GM19023 (cell line): ENCODE data around the gene IGFN1.

Experiments
- ATAC-seq: cut with Tn5 transposase; IDR thresholded peaks from one replicate; pipeline ENCODE4 v1.9.1; 2021; ENCODE audit warnings: mild to moderate bottlenecking, moderate library complexity; ENCODE audit not compliant: unreplicated experiment

Gene IGFN1

DNA sequence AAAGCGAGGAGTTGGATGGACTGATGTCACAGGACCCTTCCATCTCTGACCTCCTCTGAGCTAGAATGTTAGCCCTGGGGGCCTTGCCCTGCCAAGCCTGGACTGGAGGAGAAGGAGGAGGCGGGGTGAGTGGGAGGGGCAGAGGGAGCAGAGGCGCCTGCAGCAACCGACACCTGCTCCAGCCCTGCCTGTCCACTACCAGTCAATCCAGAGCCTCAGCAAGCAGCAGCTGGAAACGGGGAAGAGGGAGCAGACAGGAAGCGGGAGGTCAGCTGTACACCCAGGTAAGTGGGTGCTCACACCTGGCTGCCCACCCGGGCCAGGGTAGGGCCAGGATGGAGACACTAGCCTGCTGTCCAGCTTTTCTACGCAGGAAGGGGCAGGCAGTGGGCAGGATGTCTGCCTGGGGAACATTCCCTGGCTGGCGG lies at the start of gene IGFN1:
Gene IGFN1 (plus strand): TSS at position 201 of the 428 bp plus-strand sequence. CDS start 2,470 bp downstream, outside the sequence.
- no peak for ATAC-seq

DNA sequence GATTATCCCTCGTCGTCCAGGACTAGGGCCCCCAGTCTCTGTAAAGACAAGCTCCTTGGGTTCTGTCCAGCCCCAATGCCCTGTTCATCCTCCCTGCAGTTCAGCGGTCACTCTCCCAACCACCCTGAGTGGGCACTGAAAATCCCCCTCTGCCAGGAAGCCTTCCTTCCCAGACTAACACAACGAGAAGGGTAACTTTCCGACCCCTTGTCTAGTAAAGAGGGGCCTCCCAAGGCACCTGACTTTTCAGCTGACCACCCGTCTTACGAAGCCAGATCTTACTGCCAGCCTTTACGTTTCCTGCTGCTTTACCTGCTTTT lies 49.7 kb upstream of the IGFN1 start:
- ATAC-seq, result no peak

DNA sequence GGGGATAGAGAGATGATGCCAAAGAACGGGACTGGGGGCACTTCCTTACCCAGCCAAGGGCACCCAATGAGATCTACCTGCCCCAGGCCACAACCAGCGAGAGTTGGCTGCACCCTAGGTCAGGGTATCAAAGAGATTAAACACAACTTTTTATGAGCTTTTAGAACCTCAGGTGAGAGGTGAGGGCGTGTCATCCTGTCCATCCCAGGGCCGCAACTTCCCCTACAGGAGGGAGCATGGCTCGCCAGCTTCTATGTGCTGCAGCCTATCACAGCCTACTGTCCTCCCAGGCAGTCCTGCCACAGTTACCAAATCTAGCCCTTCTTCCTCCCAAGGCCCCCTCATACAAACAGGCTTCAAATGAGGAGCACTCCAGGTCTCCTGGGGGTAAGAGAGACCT lies 49.2 kb upstream of the IGFN1 start:
- ATAC-seq, result no peak

DNA sequence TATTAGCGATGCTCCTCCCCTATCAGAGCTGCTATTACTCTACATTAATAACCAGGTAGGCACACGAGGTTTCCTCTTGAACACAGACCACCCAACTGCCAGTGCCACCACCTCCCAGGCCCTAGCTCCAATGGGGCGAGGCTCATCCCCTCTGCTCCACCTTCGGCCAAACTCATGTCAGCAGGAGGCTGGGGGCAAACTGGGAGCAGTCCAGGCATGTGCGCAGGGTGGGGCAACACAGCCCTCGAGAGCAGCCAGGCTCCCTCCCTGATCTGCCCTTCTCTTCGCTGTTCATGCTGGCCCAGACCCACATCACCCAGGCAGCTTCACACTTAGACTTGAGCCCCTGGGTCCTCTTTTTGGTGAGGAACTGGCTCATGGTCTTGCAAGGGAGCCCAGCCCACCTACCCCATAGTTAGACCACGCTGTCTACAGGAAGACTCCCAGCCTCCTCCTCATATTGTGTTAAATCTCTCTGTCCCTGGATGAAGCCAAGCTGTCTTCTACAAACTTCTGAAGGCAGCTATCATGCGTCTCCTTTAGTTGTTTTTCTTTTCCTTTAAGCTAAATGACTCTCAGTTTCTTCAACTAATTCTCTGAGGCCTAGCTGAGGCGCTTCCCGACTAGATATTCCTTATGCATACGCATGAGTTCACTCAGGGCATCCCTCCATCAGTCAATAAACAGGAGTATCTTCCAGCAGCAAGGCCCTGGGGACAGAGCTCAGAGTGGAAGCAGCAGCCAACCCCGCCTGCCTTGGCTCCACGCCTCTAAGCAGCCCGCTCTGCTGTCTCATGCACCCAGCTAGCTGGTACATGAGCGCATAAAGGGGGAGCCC lies 48.4 kb upstream of the IGFN1 start:
- no peak for ATAC-seq

DNA sequence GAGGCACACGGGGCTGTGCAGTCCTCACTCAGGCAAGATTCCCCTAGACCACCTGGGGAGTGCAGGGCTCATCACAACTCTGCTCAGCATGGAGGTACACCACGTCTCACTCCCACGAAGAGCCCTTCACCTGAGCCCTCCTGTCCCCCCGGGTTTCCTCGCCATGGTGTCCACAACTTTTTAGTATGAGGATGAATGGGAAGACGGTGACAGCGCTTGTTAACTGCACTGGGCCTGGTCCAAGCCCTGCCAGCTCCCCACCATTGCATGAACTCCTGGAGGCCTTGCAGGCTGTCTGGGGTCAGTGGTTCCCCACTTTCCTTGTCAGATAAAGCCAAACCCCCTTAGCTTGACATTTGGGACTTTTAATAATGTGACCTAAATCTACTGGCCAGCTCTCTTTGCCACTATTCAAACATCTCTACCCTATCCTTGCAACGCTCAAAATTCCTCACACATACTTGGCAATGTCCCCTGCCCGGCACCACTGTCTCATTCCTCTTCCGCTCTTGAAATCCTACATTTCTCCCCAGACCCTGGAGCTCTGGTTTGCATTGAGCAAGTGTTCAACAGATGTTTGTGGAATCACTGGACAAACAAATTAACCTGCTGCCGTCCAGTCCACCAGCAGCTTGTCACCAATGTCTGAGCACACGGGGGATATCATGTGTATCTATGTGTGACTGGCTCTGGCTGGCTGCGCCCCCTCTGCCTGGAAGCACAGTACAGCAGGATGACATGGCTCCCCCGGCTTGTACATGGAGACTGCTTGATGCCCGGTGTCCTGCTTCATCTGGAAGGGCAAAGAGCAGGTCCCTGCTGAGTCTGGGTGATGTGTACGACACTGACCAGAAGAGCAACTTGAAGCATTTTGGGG lies 47.5 kb upstream of the IGFN1 start:
- no peak for ATAC-seq

GRCh38 chr1:201143726-201144635 lies 46.6 kb upstream of the IGFN1 start:
- ATAC-seq, result no peak

DNA sequence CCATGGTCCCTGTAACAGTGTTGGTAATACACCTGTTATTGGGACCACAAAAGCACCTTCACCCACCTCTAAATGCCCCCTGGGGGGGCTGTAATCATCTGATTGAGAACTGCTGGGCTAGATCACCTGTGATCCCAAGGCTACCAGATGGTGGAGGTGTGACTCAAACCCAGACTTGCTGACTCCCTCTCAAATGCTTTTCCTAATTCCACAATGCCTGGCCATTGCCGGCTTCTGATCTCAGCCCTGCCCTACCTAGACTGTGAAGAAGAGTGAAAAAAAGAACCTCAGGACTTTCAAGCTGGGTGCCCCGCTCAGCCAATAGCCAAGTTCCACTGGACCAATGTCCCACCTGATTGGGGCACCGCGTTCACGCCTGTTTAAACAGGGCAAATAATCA lies 45.9 kb upstream of the IGFN1 start:
- no peak for ATAC-seq

GRCh38 chr1:201145132-201145531 lies 45.5 kb upstream of the IGFN1 start:
- no peak for ATAC-seq

- ATAC-seq, result no peak
Measured at GRCh38 chr1:201145816-201146215, 44.8 kb upstream of the IGFN1 start.

DNA sequence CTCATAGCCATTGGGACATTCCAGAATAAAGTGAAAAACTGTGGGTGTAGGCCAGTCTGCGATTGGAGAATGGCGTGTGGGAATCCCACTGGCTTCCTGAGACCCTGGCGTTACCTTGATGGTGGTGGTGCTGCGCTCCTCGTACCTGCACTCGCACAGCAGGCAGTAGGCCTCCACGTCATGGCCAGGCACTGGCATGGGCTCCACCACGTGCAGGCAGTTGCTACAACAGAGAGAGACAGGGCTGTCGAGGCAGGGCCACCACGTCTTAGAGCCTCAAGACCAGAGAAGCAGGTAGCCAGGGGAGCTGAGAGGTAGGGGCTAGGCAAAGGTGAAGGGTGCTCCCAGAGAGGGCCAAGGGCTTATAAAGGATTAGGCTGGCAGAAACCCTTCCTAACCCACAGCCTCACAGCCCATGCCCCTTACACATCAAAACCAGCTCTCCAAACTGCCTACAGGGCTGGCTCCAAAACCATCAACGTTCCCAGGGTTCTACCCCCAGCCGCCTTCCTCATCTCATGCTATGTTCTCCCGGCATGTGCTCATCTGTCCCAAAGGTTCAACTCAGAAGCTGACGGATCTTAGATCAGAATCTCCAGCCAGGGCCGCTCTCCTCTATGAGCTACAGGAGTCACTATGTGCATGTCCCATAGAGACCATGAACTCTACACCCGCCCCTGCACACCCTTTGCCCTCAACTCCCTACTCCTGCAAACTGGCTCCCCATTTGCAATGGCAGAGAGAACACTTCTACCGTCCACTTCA lies 43.8 kb upstream of the IGFN1 start:
- no peak for ATAC-seq

DNA sequence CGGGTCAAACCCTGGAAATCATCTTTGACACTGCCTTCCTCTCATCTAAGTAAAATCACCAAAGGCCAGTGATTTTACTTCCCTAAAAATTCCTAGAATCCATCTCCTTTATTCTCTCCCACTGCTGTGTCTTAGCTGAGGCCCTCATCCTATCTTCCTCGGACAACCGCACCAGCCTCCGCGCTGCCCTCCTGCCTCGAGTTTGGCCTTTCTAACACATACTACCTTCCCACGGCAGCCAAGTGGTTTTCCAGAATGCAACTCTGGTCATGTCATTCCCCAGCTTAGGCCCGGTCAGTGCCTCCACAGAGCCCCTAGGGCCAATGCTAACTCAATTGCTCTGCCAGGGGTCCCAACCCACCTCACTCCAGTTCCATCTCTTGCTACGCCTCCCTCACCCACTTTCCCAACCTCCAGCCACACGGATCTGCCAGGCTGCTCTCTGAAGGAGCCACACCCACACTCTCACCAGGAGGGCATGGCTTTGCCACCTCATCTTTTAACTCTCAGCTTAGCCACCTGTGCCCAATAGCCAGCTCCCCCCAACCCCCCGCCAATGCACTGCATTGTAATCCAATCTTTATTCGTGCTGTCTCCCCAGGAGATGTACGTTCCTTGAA lies 43.1 kb upstream of the IGFN1 start:
- ATAC-seq, result no peak

DNA sequence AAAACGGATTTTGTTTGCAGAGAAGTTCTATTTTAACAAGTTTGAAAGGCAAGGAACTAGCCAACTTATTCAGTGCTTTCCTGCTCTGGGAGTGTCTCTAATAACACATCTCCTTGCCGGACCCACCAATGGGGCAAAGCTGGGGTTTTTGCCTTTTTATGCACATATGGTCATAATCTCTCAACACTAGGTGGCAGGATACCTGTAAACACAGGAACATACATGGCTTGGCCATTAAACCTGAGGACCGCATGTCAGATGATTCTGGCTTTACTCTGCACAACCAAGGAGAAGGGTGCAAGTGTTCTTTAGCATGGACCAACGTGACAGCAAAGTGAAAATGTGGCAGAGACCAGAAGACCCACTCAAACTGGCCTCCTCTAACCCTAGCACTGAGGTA lies 41.2 kb upstream of the IGFN1 start:
- ATAC-seq, result no peak

GRCh38 chr1:201153474-201154388 lies 36.9 kb upstream of the IGFN1 start:
- peak; percentile 79 for ATAC-seq

GRCh38 chr1:201154389-201155165 lies 36.0 kb upstream of the IGFN1 start, which contains the start of gene TMEM9:
Gene TMEM9, minus strand, starts transcription at chr1:201154474. Its CDS starts 551 bp downstream, at chr1:201153923.
- peak; percentile 98 for ATAC-seq

- no peak for ATAC-seq
Measured at GRCh38 chr1:201155354-201155753, 35.3 kb upstream of the IGFN1 start.

GRCh38 chr1:201156346-201156745 lies 34.3 kb upstream of the IGFN1 start:
- ATAC-seq, result no peak

DNA sequence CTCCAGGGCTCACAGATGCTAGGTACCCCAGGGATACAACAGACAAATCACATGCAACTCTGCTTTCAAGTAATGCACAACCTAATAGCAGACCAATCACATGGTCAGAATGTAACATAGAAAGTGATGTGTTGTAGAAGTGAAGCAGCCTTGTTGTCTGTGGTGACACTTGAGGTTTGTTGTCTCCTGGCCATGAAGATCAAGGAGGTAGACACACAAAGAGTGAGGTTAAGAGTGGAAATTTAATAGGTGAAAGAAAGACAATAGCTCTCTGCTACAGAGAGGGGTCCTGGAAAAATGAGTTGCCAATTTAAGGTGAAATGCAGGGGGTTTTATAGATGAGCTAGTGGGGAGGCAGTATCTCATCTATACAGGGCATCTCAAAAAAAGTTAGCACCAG lies 33.8 kb upstream of the IGFN1 start:
- ATAC-seq, result no peak

GRCh38 chr1:201157949-201158348 lies 32.7 kb upstream of the IGFN1 start:
- ATAC-seq, result no peak
